Measurements from ENCODE around the gene OXT. TPM values are rescaled to one million over a fixed set of nuclear protein-coding genes. Genes with fewer than 3 reads are reported as not detected.

Gene OXT
- total and polyA plus RNA-seq, 2 of the 13 experiments (the other 11 are each of a cell fraction or from before 2014, with no cell fraction given) = not detected

GRCh38 chr20:3107464-3108025 is 36.1 kb downstream of the OXT start (continued):
- TF ChIP-seq GABPA (IDR thresholded peaks at IDR 0.05; ENCODE audit: low read depth, low read length) = no peak
- TF ChIP-seq GABPA (CRISPR knock-in tag; IDR thresholded peaks at IDR 0.05; ENCODE audit: low read depth) = peak; percentile 4; the same call in 1 of the 2 replicates
- TF ChIP-seq RFX3 (CRISPR knock-in tag; IDR thresholded peaks at IDR 0.05) = no peak
- TF ChIP-seq ZNF572 (CRISPR knock-in tag; IDR thresholded peaks at IDR 0.05) = no peak
- peak; percentile 38; the same call in 1 of the 2 replicates for TF ChIP-seq MTERF4 (CRISPR knock-in tag; IDR thresholded peaks at IDR 0.05)
- 0 out of 2 replicates have a peak, but pooled peaks have one; percentile 2 for TF ChIP-seq MEF2D (CRISPR knock-in tag; IDR thresholded peaks at IDR 0.05)
- 0 out of 2 replicates have a peak, but pooled peaks have one; percentile 28 for TF ChIP-seq ZNF563 (CRISPR knock-in tag; IDR thresholded peaks at IDR 0.05)
- TF ChIP-seq PHF21A (CRISPR knock-in tag; IDR thresholded peaks at IDR 0.05) = peak; percentile 44; the same call in 1 of the 2 replicates
- TF ChIP-seq ZBTB43 (CRISPR knock-in tag; conservative IDR thresholded peaks at IDR 0.05) = no peak
- 0 out of 2 replicates have a peak, but pooled peaks have one; percentile 2 for TF ChIP-seq ZMYM2 (CRISPR knock-in tag; IDR thresholded peaks at IDR 0.05)
- TF ChIP-seq ZFP91 (CRISPR knock-in tag; IDR thresholded peaks at IDR 0.05; ENCODE audit: borderline replicate concordance) = 0 out of 2 replicates have a peak, but pooled peaks have one; percentile 46
- TF ChIP-seq ZNF407 (CRISPR knock-in tag; IDR thresholded peaks at IDR 0.05; ENCODE audit: not compliant biosample characterization) = peak; percentile 78
- TF ChIP-seq SETDB1 (CRISPR knock-in tag; IDR thresholded peaks at IDR 0.05; ENCODE audit: borderline replicate concordance) = 0 out of 2 replicates have a peak, but pooled peaks have one; percentile 67
- TF ChIP-seq DNMT1 (CRISPR knock-in tag; IDR thresholded peaks at IDR 0.05) = no peak
